ENCODE results near the gene SCYGR2. TPM values are rescaled to one million over a fixed set of nuclear protein-coding genes. Genes with fewer than 3 reads are reported as not detected.
A peak's percentile ranks its signal among the peaks of the same experiment; 100 is the strongest.

Gene SCYGR2
- polyA plus RNA-seq, 4 donors = not detected

DNA sequence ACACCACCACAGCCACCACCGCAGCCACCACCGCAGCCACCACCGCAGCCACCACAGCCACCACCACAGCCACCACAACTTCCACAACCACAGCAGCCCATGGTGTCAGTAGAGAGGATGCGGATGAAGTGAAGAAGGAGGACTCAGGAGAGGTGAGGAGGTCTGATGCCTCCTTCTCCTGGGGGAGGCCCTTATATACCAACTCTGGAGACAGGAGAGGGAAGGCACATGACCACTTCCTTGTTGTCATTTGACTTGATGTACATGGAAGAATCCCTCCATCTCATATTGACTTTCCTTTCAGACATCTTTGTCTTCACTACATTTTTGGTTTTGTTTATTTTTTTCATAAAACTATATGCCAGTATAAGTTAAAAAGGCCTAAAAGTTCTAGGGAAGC, 16.0 kb downstream of the SCYGR2 start, which contains the start of gene SCYGR3:
TSS of gene SCYGR3 (minus strand) at position 101 of the 400 bp plus-strand sequence. CDS start at position 101, 0 bp downstream.
- no peak within 1 kb of the TSS for H3K4me3 ChIP-seq (ENCODE audit: low read depth in 1 of 3, low read length in 3 of 3)
- no peak within 1 kb of the TSS for H3K27ac ChIP-seq (ENCODE audit: low read depth in 1 of 3, low read length in 2 of 3)
- DNase-seq = no peak
- H3K4me1 ChIP-seq (ENCODE audit: control insufficient read depth in 3 of 3, insufficient read depth in 2 of 3, low read depth in 1 of 3, low read length in 2 of 3) = no peaks in the 10 kb centered on the region
- WGBS, 3 donors = 95 to 100% (median 97%) methylated on average over 1 to 4 of the region's 4 CpGs
- H3K9me3 ChIP-seq (ENCODE audit: control insufficient read depth in 2 of 2, insufficient read depth in 1 of 2, low read depth in 1 of 2, low read length in 1 of 2) = no peaks in the 10 kb centered on the region
- no peak for FAIRE-seq
- H3K36me3 ChIP-seq (ENCODE audit: control insufficient read depth in 3 of 3, insufficient read depth in 2 of 3, low read depth in 1 of 3, low read length in 3 of 3) = no peaks in the 10 kb centered on the region
- H3K27me3 ChIP-seq (ENCODE audit: control insufficient read depth in 3 of 3, insufficient read depth in 3 of 3, low read length in 3 of 3) = peaks cover 0 to 3% (median 0%) of the 10 kb centered on the region in 3 donors

GRCh38 chr2:227615181-227615580, 16.5 kb downstream of the SCYGR2 start:
- Histone ChIP-seq H3K4me3 (ENCODE audit: low read depth in 1 of 3, low read length in 3 of 3) (no peak overlapping the region), H3K27me3 (ENCODE audit: control insufficient read depth in 3 of 3, insufficient read depth in 3 of 3, low read length in 3 of 3) (peaks cover 0 to 3% (median 0%) of the 10 kb centered on the region in 3 donors), H3K9me3 (ENCODE audit: control insufficient read depth in 2 of 2, insufficient read depth in 1 of 2, low read depth in 1 of 2, low read length in 1 of 2) (no peaks in the 10 kb centered on the region), H3K4me1 (ENCODE audit: control insufficient read depth in 3 of 3, insufficient read depth in 2 of 3, low read depth in 1 of 3, low read length in 2 of 3) (no peaks in the 10 kb centered on the region), H3K27ac (ENCODE audit: low read depth in 1 of 3, low read length in 2 of 3) (no peak overlapping the region), H3K36me3 (ENCODE audit: control insufficient read depth in 3 of 3, insufficient read depth in 2 of 3, low read depth in 1 of 3, low read length in 3 of 3) (no peaks in the 10 kb centered on the region)
- DNase-seq (peak in 1 of 2 donors; percentile 11), FAIRE-seq (no peak)
- WGBS, 3 donors = 65 to 86% (median 75%) methylated on average over 4 of the region's 4 CpGs

DNA sequence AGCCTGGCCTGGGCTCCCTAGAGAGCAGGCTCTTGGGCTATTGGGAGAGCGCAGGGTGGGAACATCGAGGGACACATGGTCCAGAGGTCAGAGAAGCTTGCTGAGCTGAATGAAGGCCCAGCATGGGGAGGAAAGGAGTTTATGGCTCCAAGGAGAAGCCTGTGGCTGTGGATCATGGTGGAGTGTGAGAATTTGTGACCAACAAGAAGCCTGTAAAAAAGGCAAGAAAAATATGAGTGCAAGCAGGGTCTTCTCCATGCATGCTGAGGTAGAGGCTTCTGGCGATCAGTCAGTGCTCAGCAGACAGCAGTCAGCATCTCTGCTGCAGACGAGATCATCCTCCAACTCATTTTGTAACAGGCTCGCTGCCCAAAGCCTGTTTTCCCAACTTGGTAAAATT, 17.2 kb downstream of the SCYGR2 start:
- 74 to 80% (median 78%) methylated on average over 5 of the region's 5 CpGs for WGBS, 3 donors
- H3K9me3 ChIP-seq (ENCODE audit: control insufficient read depth in 2 of 2, insufficient read depth in 1 of 2, low read depth in 1 of 2, low read length in 1 of 2) = no peaks in the 10 kb centered on the region
- H3K4me1 ChIP-seq (ENCODE audit: control insufficient read depth in 3 of 3, insufficient read depth in 2 of 3, low read depth in 1 of 3, low read length in 2 of 3) = no peaks in the 10 kb centered on the region
- peaks cover 0 to 3% (median 0%) of the 10 kb centered on the region in 3 donors for H3K27me3 ChIP-seq (ENCODE audit: control insufficient read depth in 3 of 3, insufficient read depth in 3 of 3, low read length in 3 of 3)
- H3K4me3 ChIP-seq (ENCODE audit: low read depth in 1 of 3, low read length in 3 of 3) = no peak overlapping the region
- FAIRE-seq = no peak
- H3K36me3 ChIP-seq (ENCODE audit: control insufficient read depth in 3 of 3, insufficient read depth in 2 of 3, low read depth in 1 of 3, low read length in 3 of 3) = no peaks in the 10 kb centered on the region
- no peak overlapping the region for H3K27ac ChIP-seq (ENCODE audit: low read depth in 1 of 3, low read length in 2 of 3)
- no peak for DNase-seq

- 68 to 89% (median 88%) methylated on average over 4 of the region's 4 CpGs for WGBS, 3 donors
- FAIRE-seq (no peak), DNase-seq (no peak)
- Histone ChIP-seq H3K27ac (ENCODE audit: low read depth in 1 of 3, low read length in 2 of 3) (no peak overlapping the region), H3K9me3 (ENCODE audit: control insufficient read depth in 2 of 2, insufficient read depth in 1 of 2, low read depth in 1 of 2, low read length in 1 of 2) (peaks cover 0 to 2% of the 10 kb centered on the region in 2 donors), H3K4me3 (ENCODE audit: low read depth in 1 of 3, low read length in 3 of 3) (no peak overlapping the region), H3K4me1 (ENCODE audit: control insufficient read depth in 3 of 3, insufficient read depth in 2 of 3, low read depth in 1 of 3, low read length in 2 of 3) (no peaks in the 10 kb centered on the region), H3K36me3 (ENCODE audit: control insufficient read depth in 3 of 3, insufficient read depth in 2 of 3, low read depth in 1 of 3, low read length in 3 of 3) (no peaks in the 10 kb centered on the region), H3K27me3 (ENCODE audit: control insufficient read depth in 3 of 3, insufficient read depth in 3 of 3, low read length in 3 of 3) (peaks cover 0 to 3% (median 0%) of the 10 kb centered on the region in 3 donors)
These were observed 17.9 kb downstream of the SCYGR2 start for GRCh38 chr2:227616631-227617030.

DNA sequence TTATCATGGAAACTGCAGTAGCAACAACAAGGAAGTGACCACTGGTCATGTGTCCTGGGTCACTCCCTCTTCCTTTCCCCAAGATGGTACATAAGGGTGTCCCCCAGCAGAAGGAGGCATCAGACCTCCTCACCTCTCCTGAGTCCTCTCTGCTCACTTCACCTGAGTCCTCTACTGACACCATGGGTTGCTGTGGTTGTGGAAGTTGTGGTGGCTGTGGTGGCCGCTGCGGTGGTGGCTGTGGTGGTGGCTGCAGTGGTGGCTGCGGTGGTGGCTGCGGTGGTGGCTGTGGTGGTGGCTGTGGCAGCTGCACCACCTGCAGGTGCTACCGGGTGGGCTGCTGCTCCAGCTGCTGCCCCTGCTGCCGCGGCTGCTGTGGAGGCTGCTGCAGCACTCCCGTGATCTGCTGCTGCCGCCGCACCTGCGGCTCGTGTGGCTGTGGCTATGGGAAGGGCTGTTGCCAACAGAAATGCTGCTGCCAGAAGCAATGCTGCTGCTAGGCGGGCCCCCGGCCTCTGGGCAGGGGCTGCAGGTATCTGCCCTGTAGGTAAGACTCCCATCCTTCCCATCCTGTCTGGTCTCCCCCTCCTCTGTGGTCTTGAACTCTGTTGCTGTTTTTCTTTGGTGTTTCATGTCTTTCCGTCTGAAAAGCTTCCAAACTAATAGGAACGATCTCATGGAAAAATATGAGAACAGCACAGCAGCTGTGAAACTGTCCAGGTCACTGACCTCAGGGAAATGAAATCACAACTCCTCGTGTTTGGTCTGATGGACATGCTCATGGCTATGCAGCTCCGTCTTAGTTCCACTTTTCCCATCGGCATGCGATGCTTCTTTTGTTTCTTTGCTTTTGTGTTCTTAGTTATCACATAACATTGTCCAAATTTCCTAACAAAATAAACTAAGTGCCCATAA, 18.9 kb downstream of the SCYGR2 start, which contains the start of gene SCYGR4:
TSS of gene SCYGR4 (plus strand) at position 183 of the 915 bp plus-strand sequence. CDS start at position 183, 0 bp downstream.
- DNase-seq = no peak
- Histone ChIP-seq H3K4me3 (ENCODE audit: low read depth in 1 of 3, low read length in 3 of 3) (no peak within 1 kb of the TSS), H3K4me1 (ENCODE audit: control insufficient read depth in 3 of 3, insufficient read depth in 2 of 3, low read depth in 1 of 3, low read length in 2 of 3) (no peaks in the 10 kb centered on the region), H3K27ac (ENCODE audit: low read depth in 1 of 3, low read length in 2 of 3) (no peak within 1 kb of the TSS), H3K27me3 (ENCODE audit: control insufficient read depth in 3 of 3, insufficient read depth in 3 of 3, low read length in 3 of 3) (peaks cover 0 to 2% (median 0%) of the 10 kb centered on the region in 3 donors), H3K36me3 (ENCODE audit: control insufficient read depth in 3 of 3, insufficient read depth in 2 of 3, low read depth in 1 of 3, low read length in 3 of 3) (no peaks in the 10 kb centered on the region), H3K9me3 (ENCODE audit: control insufficient read depth in 2 of 2, insufficient read depth in 1 of 2, low read depth in 1 of 2, low read length in 1 of 2) (peaks cover 0 to 7% of the 10 kb centered on the region in 2 donors)
- 72 to 87% (median 78%) methylated on average over 16 to 20 of the region's 20 CpGs for WGBS, 3 donors
- no peak for FAIRE-seq

- Histone ChIP-seq H3K36me3 (ENCODE audit: control insufficient read depth in 3 of 3, insufficient read depth in 2 of 3, low read depth in 1 of 3, low read length in 3 of 3) (no peaks in the 10 kb centered on the region), H3K4me1 (ENCODE audit: control insufficient read depth in 3 of 3, insufficient read depth in 2 of 3, low read depth in 1 of 3, low read length in 2 of 3) (peaks cover 0 to 4% (median 0%) of the 10 kb centered on the region in 3 donors), H3K27ac (ENCODE audit: low read depth in 1 of 3, low read length in 2 of 3) (peak overlapping the region in 1 of 3 donors; percentile 9), H3K27me3 (ENCODE audit: control insufficient read depth in 3 of 3, insufficient read depth in 3 of 3, low read length in 3 of 3) (no peaks in the 10 kb centered on the region), H3K9me3 (ENCODE audit: control insufficient read depth in 2 of 2, insufficient read depth in 1 of 2, low read depth in 1 of 2, low read length in 1 of 2) (peaks cover 0 to 11% of the 10 kb centered on the region in 2 donors), H3K4me3 (ENCODE audit: low read depth in 1 of 3, low read length in 3 of 3) (no peak overlapping the region)
- FAIRE-seq (no peak), DNase-seq (peak; percentile 69 to 79)
These were observed 24.5 kb downstream of the SCYGR2 start for GRCh38 chr2:227623226-227623625.

GRCh38 chr2:227625420-227625819, 26.7 kb downstream of the SCYGR2 start:
- no peak for FAIRE-seq
- H3K36me3 ChIP-seq (ENCODE audit: control insufficient read depth in 3 of 3, insufficient read depth in 2 of 3, low read depth in 1 of 3, low read length in 3 of 3) = no peaks in the 10 kb centered on the region

DNA sequence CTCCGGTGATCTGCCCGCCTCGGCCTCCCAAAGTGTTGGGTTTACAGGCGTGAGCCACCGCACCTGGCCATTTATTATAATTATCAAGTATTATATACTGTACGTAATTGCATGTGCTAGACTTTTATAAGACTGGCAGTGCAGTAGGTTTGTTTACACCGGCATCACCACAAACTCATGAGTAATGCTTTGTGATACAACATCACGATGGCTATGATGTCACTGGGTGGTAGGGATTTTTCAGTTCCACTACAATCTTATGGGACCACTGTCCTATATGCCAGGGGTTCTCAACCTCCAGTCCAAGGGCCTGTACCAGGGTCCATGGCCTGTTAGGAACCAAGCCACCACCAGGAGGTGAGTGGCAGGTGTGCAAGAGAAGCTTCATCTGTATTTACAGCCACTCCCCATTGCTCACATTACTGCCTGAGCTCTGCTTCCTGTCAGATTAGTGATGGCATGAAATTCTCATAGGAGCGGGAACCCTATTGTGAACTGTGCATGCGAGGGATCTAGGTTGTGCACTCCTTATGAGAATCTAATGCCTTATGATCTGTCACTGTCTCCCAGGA, 28.0 kb downstream of the SCYGR2 start:
- H3K27me3 ChIP-seq (ENCODE audit: control insufficient read depth in 3 of 3, insufficient read depth in 3 of 3, low read length in 3 of 3) = no peaks in the 10 kb centered on the region
- DNase-seq (no peak), FAIRE-seq (no peak)
- H3K9me3 ChIP-seq (ENCODE audit: control insufficient read depth in 2 of 2, insufficient read depth in 1 of 2, low read depth in 1 of 2, low read length in 1 of 2) = peaks cover 0 to 9% of the 10 kb centered on the region in 2 donors
- H3K36me3 ChIP-seq (ENCODE audit: control insufficient read depth in 3 of 3, insufficient read depth in 2 of 3, low read depth in 1 of 3, low read length in 3 of 3) = no peaks in the 10 kb centered on the region
- peaks cover 0 to 4% (median 0%) of the 10 kb centered on the region in 3 donors for H3K4me1 ChIP-seq (ENCODE audit: control insufficient read depth in 3 of 3, insufficient read depth in 2 of 3, low read depth in 1 of 3, low read length in 2 of 3)
- H3K4me3 ChIP-seq (ENCODE audit: low read depth in 1 of 3, low read length in 3 of 3) = no peak overlapping the region
- 89 to 94% (median 89%) methylated on average over 10 of the region's 10 CpGs for WGBS, 3 donors
- no peak overlapping the region for H3K27ac ChIP-seq (ENCODE audit: low read depth in 1 of 3, low read length in 2 of 3)

More at GRCh38 chr2:227625420-227625819, 26.7 kb downstream of the SCYGR2 start:
- no peak for DNase-seq
- WGBS, 3 donors = 53 to 75% (median 64%) methylated on average over 2 of the region's 2 CpGs
- no peak overlapping the region for H3K4me3 ChIP-seq (ENCODE audit: low read depth in 1 of 3, low read length in 3 of 3)
- no peak overlapping the region for H3K27ac ChIP-seq (ENCODE audit: low read depth in 1 of 3, low read length in 2 of 3)
- H3K4me1 ChIP-seq (ENCODE audit: control insufficient read depth in 3 of 3, insufficient read depth in 2 of 3, low read depth in 1 of 3, low read length in 2 of 3) = peaks cover 0 to 4% (median 0%) of the 10 kb centered on the region in 3 donors
- no peaks in the 10 kb centered on the region for H3K27me3 ChIP-seq (ENCODE audit: control insufficient read depth in 3 of 3, insufficient read depth in 3 of 3, low read length in 3 of 3)
- H3K9me3 ChIP-seq (ENCODE audit: control insufficient read depth in 2 of 2, insufficient read depth in 1 of 2, low read depth in 1 of 2, low read length in 1 of 2) = peaks cover 0 to 11% of the 10 kb centered on the region in 2 donors

Data from small intestine (tissue), 7 donors.